NCI-H146 treated with DMSO at 0.1 percent for 48 hours (cell line): ENCODE data around the gene CDK2.
"Not testable (repeated sequence)": the region's sequence is repeated elsewhere in the genome, so short reads cannot be mapped to it uniquely, and the experiment has no call there.

Experiments used
- DNase-seq: peaks from one replicate; lab custom pipeline; 2025; ENCODE audit not compliant: unreplicated experiment; lab: John Stamatoyannopoulos, UW

Gene CDK2

GRCh38 chr12:55979069-55979468, 12.4 kb downstream of the CDK2 start:
- no peak for DNase-seq

- DNase-seq: not testable (repeated sequence)
Measured at GRCh38 chr12:55981882-55982281, 15.3 kb downstream of the CDK2 start.

GRCh38 chr12:55982319-55982936, 15.8 kb downstream of the CDK2 start:
- no peak for DNase-seq

- no peak for DNase-seq
Measured at GRCh38 chr12:55983232-55983842, 16.7 kb downstream of the CDK2 start.

- DNase-seq: no peak
Measured at GRCh38 chr12:55984861-55985260, 18.2 kb downstream of the CDK2 start.

GRCh38 chr12:55985341-55985740, 18.7 kb downstream of the CDK2 start:
- DNase-seq: no peak

GRCh38 chr12:55985976-55986375, 19.3 kb downstream of the CDK2 start:
- DNase-seq: not testable (repeated sequence)

GRCh38 chr12:55991110-55991509, 24.5 kb downstream of the CDK2 start:
- no peak for DNase-seq

- DNase-seq: peak; percentile 10
Measured at GRCh38 chr12:55993230-55993853, 26.7 kb downstream of the CDK2 start.

GRCh38 chr12:55995366-55995765, 28.7 kb downstream of the CDK2 start:
- no peak for DNase-seq

GRCh38 chr12:55996201-55996714, 29.6 kb downstream of the CDK2 start:
- peak; percentile 57 for DNase-seq

- DNase-seq: peak; percentile 95
Measured at GRCh38 chr12:55996715-55997534, 30.3 kb downstream of the CDK2 start, which contains the start of gene SUOX. TSS of gene SUOX (plus strand) at chr12:55997276. CDS start at chr12:56002222, 4,946 bp downstream.

GRCh38 chr12:55997535-55997859, 30.9 kb downstream of the CDK2 start:
- no peak for DNase-seq

GRCh38 chr12:55999522-55999921, 32.9 kb downstream of the CDK2 start:
- DNase-seq: not testable (repeated sequence)

- DNase-seq: not testable (repeated sequence)
Measured at GRCh38 chr12:55999999-56000540, 33.4 kb downstream of the CDK2 start.

- DNase-seq: no peak
Measured at GRCh38 chr12:56001487-56002100, 35.0 kb downstream of the CDK2 start.

- not testable (repeated sequence) for DNase-seq
Measured at GRCh38 chr12:56003376-56003775, 36.7 kb downstream of the CDK2 start.

GRCh38 chr12:56004211-56004610, 37.6 kb downstream of the CDK2 start:
- DNase-seq: no peak

- DNase-seq: peak; percentile 71
Measured at GRCh38 chr12:56007564-56008559, 41.2 kb downstream of the CDK2 start.
